ENCODE measurements around the gene WDSUB1. TPM values are rescaled to one million over a fixed set of nuclear protein-coding genes. Genes with fewer than 3 reads are reported as not detected.

The WDSUB1 gene
- total and polyA plus RNA-seq, 2 of the 4 experiments (the other 2 are of a cell fraction) = 4.8 to 5.2 TPM

GRCh38 chr2:159298967-159299366 lies 12.5 kb upstream of the WDSUB1 start:
- Histone ChIP-seq H3K9me3 (ENCODE audit: control insufficient read depth, insufficient read depth, low read length) (no peaks in the 10 kb centered on the region), H3K9me1 (ENCODE audit: insufficient read depth, low read length) (no peaks in the 10 kb centered on the region), H2BK5ac (ENCODE audit: low read depth, low read length, poor library complexity, severe bottlenecking) (no peak overlapping the region), H3K4me3 (ENCODE audit: insufficient read depth, low read depth, low read length) (no peak overlapping the region), H3K9ac (ENCODE audit: low read depth, low read length) (no peak overlapping the region), H3K36me3 (ENCODE audit: control insufficient read depth, insufficient read depth, low read length) (no peaks in the 10 kb centered on the region), H3K4me2 (ENCODE audit: low read depth, low read length) (no peak overlapping the region), H2AK5ac (ENCODE audit: low read depth, low read length) (no peak overlapping the region), H4K91ac (ENCODE audit: insufficient read depth, low read depth, low read length) (no peak overlapping the region), H2BK120ac (ENCODE audit: low read depth, low read length) (no peak overlapping the region), H3K79me1 (ENCODE audit: low read depth in 1 of 2, low read length in 2 of 2) (no peaks in the 10 kb centered on the region), H4K8ac (ENCODE audit: low read depth in 2 of 2, low read length in 2 of 2) (no peak overlapping the region), H3K18ac (ENCODE audit: low read depth, low read length) (no peak overlapping the region), H3K27me3 (ENCODE audit: control insufficient read depth, insufficient read depth, low read length) (no peaks in the 10 kb centered on the region), H3K56ac (ENCODE audit: extremely low read depth, insufficient read depth, low read length) (no peak overlapping the region), H2BK15ac (ENCODE audit: low read depth, low read length) (no peak overlapping the region), H2BK20ac (ENCODE audit: low read depth, low read length) (no peak overlapping the region), H3K14ac (replicated peaks; ENCODE audit: low read depth, low read length) (no peak overlapping the region), H2AFZ (replicated peaks; ENCODE audit: low read length, poor library complexity) (no peak overlapping the region), H3K4ac (ENCODE audit: low read depth, low read length) (no peak overlapping the region), H4K5ac (ENCODE audit: low read depth, low read length) (no peak overlapping the region), H3K23ac (ENCODE audit: low read depth, low read length) (no peak overlapping the region), H2AK9ac (replicated peaks; ENCODE audit: low read depth, low read length, poor library complexity) (no peak overlapping the region), H4K20me1 (ENCODE audit: insufficient read depth, low read length) (no peaks in the 10 kb centered on the region), H3K27ac (ENCODE audit: insufficient read depth, low read length) (no peak overlapping the region), H3K4me1 (ENCODE audit: control insufficient read depth, insufficient read depth, low read length) (no peaks in the 10 kb centered on the region)
- ATAC-seq (ENCODE audit: low read depth) (no peak), DNase-seq (no peak)
- intact Hi-C loops (cut with micrococcal nuclease) (no loop called here), in situ Hi-C loops (cut with MboI; ENCODE audit: low sequenced_read_pairs) (no loop called here), dilution Hi-C loops (cut with HindIII; ENCODE audit: low sequenced_read_pairs, unreplicated experiment) (no loop called here)
- TF ChIP-seq CEBPB (IDR thresholded peaks at IDR 0.05; ENCODE audit: low read depth, low read length) = peak; percentile 64
- no peak for TF ChIP-seq SMC3 (IDR thresholded peaks at IDR 0.05; ENCODE audit: low read depth, low read length)
- BruUV-seq (replicated peaks) = no TSS peak
- ChIA-PET CTCF (no interaction called here), POLR2A (ENCODE audit: unreplicated experiment) (no interaction called here)
